ENCODE measurements around the gene POLD4. TPM values are rescaled to one million over a fixed set of nuclear protein-coding genes. Genes with fewer than 3 reads are reported as not detected.
"Not testable (repeated sequence)": the region's sequence is repeated elsewhere in the genome, so short reads cannot be mapped to it uniquely, and the experiment has no call there.

The POLD4 gene
- polyA plus RNA-seq, 12 donors = 19.0 to 36.9 (median 25.9) TPM; not detected in 1

GRCh38 chr11:67320691-67321090 lies 32.7 kb downstream of the POLD4 start:
- DNase-seq = no peak

GRCh38 chr11:67320011-67320410 lies 33.3 kb downstream of the POLD4 start:
- DNase-seq = no peak

- not testable (repeated sequence) for DNase-seq
These were observed 34.5 kb downstream of the POLD4 start for GRCh38 chr11:67318876-67319275.

GRCh38 chr11:67317888-67318555 lies 35.3 kb downstream of the POLD4 start:
- DNase-seq = no peak

GRCh38 chr11:67317205-67317887 lies 36.0 kb downstream of the POLD4 start:
- peak; percentile 99 for DNase-seq

- DNase-seq = no peak
These were observed 36.5 kb downstream of the POLD4 start for GRCh38 chr11:67316882-67317204.

GRCh38 chr11:67315325-67315909 lies 37.9 kb downstream of the POLD4 start:
- DNase-seq = no peak

GRCh38 chr11:67314218-67314617 lies 39.1 kb downstream of the POLD4 start:
- DNase-seq = no peak

- no peak for DNase-seq
These were observed 40.0 kb downstream of the POLD4 start for GRCh38 chr11:67313125-67313890.

GRCh38 chr11:67312187-67313021 lies 40.9 kb downstream of the POLD4 start:
- DNase-seq = no peak

GRCh38 chr11:67311556-67312082 lies 41.7 kb downstream of the POLD4 start:
- no peak for DNase-seq

GRCh38 chr11:67311051-67311555 lies 42.2 kb downstream of the POLD4 start:
- no peak for DNase-seq

- DNase-seq = no peak
These were observed 42.9 kb downstream of the POLD4 start for GRCh38 chr11:67310246-67311050.

GRCh38 chr11:67309661-67310061 lies 43.7 kb downstream of the POLD4 start:
- DNase-seq = no peak

- no peak for DNase-seq
These were observed 44.2 kb downstream of the POLD4 start for GRCh38 chr11:67309166-67309565.

GRCh38 chr11:67308031-67308866 lies 45.1 kb downstream of the POLD4 start:
- DNase-seq = no peak

- DNase-seq = no peak
These were observed 45.8 kb downstream of the POLD4 start for GRCh38 chr11:67307545-67308001.

GRCh38 chr11:67306769-67307544 lies 46.4 kb downstream of the POLD4 start:
- no peak for DNase-seq
